HG03064 (cell line): Measurements from ENCODE around the gene TSN.

Source experiments
- ATAC-seq: cut with Tn5 transposase; IDR thresholded peaks from one replicate; pipeline ENCODE4 v1.9.1; 2021; ENCODE audit warnings: low read depth; ENCODE audit not compliant: unreplicated experiment

The TSN gene

DNA sequence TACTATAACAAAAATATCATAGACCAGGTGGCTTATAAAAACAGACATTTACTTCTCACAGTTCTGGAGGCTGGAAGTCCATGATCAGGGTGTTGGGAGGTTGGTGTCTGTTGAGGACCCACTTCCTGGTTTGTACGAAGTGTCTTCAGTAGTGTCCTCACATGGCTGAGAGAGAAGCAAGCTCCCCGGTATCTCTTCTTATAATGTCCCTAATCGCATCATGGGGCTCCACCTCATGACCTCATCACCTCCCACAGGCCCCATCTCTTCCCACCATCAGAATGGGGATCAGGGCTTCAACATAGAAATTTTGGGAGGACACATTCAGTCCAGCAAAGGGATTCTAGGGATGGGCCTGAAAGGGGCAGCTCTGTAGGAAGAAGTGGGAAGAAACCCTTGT is 14.0 kb upstream of the TSN start:
- no peak for ATAC-seq

GRCh38 chr2:121746071-121746578 is 9.3 kb upstream of the TSN start:
- no peak for ATAC-seq

DNA sequence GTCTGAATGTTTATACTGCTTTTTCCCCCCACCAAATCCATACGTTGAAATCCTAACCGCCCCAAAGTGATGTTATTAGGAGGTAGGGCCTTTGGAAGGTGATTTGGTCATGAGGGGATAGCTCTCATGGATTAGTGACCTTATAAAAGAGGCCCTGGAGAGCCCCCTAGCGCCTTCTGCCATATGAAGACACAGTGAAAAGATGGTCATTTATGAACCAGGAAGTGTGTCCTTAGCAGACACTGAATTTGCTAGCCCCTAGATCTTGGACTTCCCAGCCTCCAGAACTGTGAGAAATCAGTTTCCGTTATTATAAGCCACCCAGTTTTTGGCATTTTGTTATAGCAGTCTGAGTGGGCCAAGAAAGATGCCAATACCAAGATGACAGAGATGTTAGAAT is 7.2 kb upstream of the TSN start:
- ATAC-seq: no peak

GRCh38 chr2:121754851-121755236 is 607 bp upstream of the TSN start:
- ATAC-seq: no peak

DNA sequence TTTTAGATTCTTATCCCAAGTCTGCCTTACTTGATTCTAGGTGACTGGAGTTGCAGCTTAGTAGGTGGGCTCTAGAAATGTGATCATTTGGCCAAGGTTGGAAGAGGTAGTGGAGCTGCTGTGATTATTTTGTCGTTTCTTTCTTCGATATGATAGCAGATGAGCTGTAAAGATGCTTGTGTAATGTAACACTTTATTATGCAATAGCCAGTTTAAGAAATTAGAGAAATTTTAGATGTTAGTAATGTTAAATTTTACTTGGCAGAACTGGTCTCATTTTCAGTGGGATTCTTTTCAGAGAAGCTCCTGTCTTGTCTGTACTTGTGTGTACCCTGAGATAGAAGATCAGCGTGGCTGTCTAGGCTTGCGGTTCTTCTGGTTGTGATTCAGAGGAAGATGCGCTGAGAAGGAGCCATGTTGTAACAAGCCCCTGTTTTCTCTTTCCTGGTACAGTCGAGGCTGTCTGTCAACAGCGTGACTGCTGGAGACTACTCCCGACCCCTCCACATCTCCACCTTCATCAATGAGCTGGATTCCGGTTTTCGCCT is 9.3 kb downstream of the TSN start:
- ATAC-seq: no peak

DNA sequence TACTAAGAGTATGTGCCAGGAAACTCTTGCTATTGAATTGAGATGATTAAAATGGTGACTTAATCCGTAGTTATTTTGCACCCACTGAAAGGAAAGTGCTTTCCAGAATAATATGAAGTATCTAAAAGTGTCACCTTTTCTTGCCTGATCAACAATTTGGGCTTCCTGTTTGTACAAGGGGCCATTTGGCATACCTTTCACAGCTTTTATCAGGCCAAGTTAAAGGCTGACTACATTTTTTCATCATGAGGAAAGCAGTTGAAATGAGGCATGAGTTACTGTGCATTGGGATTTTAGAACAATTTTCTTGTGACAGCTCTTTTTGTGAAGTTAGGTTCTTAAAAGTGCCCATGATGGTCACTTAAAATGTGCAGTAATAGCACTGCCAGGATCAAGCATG is 11.2 kb downstream of the TSN start:
- no peak for ATAC-seq

DNA sequence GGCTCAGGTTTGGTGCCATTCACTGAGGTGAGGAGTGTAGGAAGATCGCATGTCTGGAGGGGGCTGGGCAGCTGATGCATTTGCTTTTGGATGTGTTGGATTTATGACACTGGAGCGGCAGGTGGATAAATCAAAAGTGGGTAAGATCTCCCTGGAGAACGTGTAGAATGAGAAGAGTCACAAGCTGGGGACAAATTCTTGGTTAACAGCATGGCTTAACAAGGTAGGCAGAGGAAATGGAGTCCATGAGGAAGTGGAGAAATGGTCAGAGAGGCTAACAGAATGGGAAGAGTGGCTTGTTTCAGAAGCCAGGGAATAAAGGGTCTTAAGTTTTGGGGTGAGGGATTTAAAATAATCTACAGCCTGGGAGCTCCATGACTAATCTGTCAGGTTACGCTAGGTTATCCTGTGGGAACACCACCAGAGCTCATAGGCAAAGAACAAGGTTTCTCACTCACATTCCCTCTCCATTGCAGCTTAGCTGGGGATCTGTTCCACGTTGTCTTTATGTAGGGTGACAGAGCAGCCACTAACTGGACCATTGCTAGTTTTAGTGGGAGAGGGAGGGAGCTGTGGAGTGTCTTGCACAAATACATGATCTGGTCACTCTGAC is 12.8 kb downstream of the TSN start:
- no peak for ATAC-seq

DNA sequence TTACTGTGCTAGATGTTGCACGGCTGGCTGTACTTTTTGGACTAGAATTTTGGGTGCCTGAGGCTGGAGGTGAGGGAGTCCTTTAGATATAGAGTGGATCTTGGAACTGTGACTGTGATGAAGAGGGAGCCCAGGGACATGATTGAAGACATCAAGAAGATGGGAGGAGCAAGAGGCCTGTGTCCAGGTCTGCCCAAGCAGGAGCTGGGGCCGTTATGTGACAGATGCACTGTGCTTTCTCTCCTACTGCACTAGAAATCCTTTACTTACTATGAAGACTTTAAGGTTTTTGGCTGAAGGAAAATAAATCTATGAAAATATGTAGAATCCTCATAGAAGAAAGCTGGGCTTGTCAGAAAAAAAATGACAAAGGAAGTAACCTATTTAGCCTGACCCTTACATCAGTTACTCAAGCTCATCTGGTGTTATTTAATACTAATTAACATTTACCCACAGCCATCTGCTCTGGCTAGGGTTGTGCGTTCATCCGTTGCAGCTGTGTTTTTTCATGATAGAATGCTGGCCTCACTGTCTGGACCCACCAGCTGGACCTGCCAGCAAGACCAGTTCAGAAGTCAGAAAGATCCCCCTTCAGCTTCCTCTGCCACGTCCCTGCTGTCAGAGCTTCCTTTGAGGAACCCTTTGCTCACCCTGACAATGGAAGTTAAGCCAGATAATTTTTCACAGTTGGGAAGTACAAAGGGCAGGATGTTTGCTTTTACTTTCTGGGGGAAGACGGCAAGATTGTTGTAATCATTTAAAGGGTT is 16.7 kb downstream of the TSN start:
- ATAC-seq: no peak

DNA sequence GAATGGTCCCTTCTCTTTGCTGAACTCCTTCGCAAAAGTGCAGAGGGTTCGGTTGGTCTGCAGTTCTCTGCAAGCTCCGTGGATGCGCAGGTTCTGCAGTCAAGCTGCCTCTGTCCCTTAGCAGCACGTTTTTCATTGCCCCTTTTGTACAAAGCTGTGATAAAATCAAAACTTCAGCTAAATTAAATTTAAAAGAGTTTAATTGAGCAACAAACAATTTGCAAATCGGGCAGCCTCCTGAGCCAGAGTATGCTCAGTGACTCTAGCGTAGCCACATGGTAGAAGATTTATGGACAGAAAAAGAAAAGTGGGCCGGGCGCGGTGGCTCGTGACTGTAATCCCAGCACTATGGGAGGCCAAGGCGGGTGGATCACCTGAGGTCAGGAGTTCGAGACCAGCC is 18.8 kb downstream of the TSN start:
- ATAC-seq: no peak

GRCh38 chr2:121776361-121776760 is 20.9 kb downstream of the TSN start:
- no peak for ATAC-seq

- ATAC-seq: no peak
Measured at GRCh38 chr2:121776885-121777698, 21.6 kb downstream of the TSN start.

- no peak for ATAC-seq
Measured at GRCh38 chr2:121777699-121778058, 22.2 kb downstream of the TSN start.

GRCh38 chr2:121778741-121779487 is 23.5 kb downstream of the TSN start:
- ATAC-seq: no peak

DNA sequence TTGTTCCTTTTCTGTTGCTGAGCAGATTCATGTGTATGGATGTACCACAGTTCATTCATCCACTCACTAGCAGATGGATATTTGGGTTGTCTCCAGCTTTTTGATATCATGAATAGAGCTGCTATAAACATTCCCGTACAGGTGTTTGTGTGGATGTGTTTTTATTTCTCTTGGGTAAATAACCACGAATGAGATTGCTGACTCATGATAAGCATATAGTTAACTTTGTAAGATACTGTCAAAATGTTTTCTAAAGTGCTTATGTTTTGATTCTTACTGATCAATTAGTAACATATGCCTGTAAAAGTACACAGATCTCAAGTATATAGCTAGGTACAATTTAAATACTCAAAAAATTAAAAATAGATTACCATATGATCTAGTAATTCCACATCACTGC is 27.7 kb downstream of the TSN start:
- no peak for ATAC-seq

DNA sequence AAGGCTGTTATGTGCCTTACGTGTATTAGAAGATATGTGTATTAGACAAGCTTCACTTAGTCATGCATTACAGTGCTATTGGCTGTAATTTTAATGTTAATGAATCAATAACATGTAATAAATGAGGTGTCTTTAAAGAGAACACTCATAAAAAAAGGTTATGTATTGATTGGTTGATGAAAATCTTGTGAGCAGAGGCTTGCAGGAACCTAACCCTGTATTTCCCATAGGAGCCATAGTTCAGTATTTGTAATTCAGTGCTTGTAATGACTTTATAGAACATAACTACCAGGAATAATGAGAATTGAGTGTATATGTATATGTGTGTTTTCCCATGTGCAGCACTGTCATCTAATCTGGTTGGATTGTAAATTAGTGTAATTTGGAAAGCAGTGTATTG is 33.2 kb downstream of the TSN start:
- no peak for ATAC-seq

- no peak for ATAC-seq
Measured at GRCh38 chr2:121790276-121790956, 35.0 kb downstream of the TSN start.

DNA sequence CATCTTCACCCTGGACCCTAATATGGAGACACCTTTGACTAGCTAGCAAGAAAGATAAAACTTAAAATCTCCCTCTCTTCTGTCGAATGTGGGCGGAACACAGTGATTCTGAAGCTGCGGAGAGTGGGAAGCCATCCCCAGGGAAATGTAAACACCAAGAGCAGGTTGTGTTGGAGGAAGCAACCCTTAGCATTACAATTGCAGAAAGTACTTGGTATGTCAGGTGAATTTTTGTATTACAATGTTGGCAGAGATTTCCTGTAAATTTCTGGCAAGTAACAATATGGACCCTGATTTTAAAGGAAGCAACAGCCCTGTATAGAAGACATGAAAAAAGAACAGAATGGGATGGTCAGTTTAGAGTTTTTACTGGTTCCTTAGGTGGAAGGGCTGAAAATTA is 35.8 kb downstream of the TSN start:
- ATAC-seq: no peak

DNA sequence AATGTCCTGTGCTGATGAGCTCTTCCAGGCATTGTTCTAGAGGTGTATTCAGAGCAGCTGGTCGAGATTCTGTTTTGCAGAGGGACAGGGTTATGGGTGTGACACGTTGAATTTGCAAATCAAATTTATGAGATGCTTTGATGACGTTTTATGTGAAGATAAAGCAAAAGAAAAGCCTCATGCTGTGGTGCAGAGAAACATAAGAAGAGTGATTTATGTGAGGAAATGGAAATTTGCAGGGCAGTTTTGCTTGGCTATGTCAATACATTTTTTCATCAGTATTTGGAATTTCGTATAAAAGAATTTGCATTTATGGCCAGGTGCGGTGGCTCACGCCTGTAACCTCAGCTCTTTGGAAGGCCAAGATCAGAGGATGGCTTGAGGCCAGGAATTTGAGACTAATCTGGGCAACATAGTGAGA is 36.4 kb downstream of the TSN start:
- no peak for ATAC-seq

- ATAC-seq: no peak
Measured at GRCh38 chr2:121793816-121794215, 38.4 kb downstream of the TSN start.

DNA sequence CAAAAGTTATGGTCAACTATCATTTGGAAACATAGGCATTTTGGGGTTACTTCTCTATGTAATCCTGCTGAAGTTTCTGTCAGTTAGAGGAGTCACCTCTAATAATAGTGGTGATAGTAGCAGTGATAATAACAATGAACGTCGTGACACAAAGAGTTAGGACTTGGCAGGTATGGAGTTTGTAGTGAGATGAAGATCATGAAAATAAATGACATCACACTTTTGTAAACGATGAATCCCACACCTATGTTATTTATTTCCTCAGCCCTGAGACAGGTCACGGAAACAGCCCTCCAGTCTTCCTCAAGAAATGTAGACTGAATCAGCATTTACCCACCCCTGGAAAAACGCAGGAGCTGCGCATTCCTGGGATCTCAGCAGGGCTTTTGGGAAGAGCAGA is 38.8 kb downstream of the TSN start:
- no peak for ATAC-seq
